GM12874 (cell line): ENCODE results near the gene CFAP46.

ENCODE experiments used
- CTCF ChIP-seq: IDR thresholded peaks from 2 replicates; pipeline ENCODE4 v1.5.1; 2011; ENCODE audit warnings: low read depth, mild to moderate bottlenecking, control low read depth, low read length, moderate library complexity; ENCODE audit not compliant: insufficient read depth

CFAP46 gene

DNA sequence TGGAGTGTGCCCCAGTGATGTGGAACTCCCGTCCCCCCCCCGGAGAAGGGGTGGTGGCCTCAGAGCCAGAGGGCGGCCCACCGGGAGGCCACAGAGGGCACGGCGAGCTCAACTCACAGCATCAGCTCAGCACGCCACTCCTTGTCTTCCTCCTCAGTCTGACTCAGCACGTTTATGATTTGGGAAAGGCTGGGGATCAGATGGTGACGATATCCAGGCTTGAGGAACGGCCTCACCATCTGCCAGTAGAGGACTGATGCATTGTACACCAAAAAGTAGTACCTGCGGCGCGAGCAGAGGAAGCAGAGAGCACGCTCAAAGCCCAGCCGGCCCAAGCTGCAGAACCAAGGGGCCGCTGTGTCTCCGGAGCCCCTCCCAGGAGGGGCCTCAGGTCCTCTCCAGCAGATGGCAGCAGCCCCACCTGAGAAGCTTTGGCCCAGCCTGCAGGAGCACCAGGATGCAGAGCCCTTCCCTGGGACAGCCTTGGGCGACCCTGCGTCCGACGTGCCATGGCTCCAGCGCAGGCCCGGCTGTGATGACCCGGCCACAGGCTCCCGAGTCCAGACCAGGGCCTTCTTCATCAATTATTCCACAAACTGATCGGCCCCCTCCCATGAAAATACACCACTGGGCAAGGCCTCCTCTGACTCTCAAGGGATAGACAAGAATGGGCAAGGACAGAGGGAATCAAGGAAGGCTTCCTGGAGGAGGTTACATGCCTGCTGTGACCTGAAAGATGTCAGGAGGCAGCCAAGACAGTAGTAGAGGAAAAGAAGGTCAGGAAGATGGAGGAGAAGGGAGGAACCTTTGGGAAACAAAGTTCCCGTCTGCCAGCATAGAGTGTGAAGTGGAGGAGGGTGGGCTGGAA is 3.7 kb downstream of the CFAP46 start:
- TF ChIP-seq CTCF: peak; percentile 25; the same call in 1 of the 2 replicates

DNA sequence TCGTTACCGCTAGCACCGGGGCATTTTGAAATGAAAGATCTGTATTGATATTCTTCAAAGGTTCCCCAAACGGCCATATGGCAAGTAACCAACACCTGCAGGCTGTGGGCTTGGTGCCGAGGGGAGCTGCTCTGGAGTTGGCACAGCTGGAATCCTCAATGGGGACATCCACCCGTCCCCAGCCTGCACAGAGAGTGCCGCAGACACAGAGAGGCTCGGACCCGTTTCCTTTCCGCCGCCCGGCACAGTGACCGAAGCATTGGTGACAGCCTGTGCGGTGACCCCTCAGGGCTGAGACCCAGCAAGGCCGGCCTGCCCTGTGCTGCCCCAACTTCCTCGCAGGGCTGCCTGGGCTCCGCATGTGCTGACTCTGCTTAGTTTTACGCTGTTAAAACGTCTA is 4.5 kb downstream of the CFAP46 start:
- no peak for TF ChIP-seq CTCF

DNA sequence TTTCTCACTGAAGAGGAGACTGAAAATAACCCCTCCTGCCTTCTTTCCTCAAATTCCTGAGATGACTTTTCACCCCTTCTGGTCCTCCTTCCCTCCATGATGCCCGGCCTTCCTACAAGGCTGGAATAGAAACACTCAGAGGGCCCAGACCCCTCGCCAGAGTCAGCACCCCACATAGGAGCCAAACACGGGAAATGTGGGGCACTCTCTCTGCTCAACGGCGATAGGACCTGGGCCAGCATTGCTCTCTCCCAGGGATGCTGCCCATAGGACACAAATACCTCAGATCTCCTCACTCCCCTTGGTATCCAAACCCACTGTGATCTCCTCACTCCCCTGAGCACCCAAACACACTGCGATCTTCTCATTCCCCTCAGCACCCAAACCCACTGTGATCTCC is 7.4 kb downstream of the CFAP46 start:
- TF ChIP-seq CTCF: no peak

GRCh38 chr10:132933308-132934042 is 8.9 kb downstream of the CFAP46 start:
- TF ChIP-seq CTCF: no peak

GRCh38 chr10:132932461-132933307 is 9.7 kb downstream of the CFAP46 start:
- TF ChIP-seq CTCF: no peak

DNA sequence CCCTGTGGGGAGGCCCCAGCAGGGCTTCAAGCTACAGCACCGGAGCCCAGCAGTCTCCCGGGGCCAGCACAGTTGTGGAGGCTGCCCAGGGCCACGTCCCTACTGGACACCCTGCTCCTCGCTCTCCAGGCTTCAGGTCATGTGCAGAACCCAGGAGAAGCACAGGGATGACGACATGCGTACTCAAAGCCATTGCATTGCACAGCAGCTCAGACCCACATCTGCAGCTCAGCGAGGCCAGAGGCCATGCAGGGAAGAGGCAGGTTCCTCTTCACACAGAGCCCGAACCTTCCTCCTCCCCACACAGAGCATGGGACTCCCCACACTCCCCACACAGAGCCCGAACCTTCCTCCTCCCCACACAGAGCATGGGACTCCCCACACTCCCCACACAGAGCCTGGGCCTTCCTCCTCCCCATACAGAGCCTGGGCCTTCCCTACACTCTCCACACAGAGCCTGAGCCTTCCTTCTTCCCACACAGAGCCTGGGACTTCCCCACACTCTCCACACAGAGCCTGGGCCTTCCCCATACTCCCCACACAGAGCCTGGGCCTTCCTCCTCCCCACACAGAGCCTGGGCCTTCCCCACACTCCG is 12.3 kb downstream of the CFAP46 start:
- TF ChIP-seq CTCF: no peak
